ENCODE data around the gene SUN3. TPM values are rescaled to one million over a fixed set of nuclear protein-coding genes. Genes with fewer than 3 reads are reported as not detected.

SUN3 gene
- total and polyA plus RNA-seq, 7 donors = 0.16 TPM; not detected in 6

DNA sequence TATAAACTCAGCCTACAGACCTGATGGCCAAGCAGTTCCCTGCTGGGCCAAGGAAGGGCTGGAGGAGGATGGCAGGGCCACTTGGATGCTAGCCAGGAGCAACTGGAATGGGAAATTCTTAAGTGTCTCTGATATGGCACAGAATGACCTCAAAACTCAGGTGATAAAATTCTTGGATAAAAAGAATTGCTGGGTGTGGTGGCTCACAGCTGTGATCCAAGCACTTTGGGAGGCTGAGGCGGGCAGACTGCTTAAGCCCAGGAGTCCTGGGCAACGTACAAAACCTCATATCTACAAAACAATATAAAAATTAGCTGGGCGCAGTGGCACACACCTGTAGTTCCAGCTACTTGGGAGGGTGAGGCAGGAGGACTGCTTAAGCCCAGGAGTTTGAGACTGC lies 66.6 kb downstream of the SUN3 start:
- H3K27me3 ChIP-seq = no peaks in the 10 kb centered on the region
- H3K4me1 ChIP-seq = no peaks in the 10 kb centered on the region
- no peak for DNase-seq
- TF ChIP-seq POLR2AphosphoS5 (IDR thresholded peaks at IDR 0.05) (no peak), EP300 (IDR thresholded peaks at IDR 0.05) (no peak), POLR2A (IDR thresholded peaks at IDR 0.05) (no peak)
- TF ChIP-seq, protein P1, sequence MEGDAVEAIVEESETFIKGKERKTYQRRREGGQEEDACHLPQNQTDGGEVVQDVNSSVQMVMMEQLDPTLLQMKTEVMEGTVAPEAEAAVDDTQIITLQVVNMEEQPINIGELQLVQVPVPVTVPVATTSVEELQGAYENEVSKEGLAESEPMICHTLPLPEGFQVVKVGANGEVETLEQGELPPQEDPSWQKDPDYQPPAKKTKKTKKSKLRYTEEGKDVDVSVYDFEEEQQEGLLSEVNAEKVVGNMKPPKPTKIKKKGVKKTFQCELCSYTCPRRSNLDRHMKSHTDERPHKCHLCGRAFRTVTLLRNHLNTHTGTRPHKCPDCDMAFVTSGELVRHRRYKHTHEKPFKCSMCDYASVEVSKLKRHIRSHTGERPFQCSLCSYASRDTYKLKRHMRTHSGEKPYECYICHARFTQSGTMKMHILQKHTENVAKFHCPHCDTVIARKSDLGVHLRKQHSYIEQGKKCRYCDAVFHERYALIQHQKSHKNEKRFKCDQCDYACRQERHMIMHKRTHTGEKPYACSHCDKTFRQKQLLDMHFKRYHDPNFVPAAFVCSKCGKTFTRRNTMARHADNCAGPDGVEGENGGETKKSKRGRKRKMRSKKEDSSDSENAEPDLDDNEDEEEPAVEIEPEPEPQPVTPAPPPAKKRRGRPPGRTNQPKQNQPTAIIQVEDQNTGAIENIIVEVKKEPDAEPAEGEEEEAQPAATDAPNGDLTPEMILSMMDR (IDR thresholded peaks at IDR 0.05) = no peak
- H3K4me3 ChIP-seq = no peak overlapping the region
- 16 to 76% methylated on average over 3 of the region's 3 CpGs for WGBS, 2 donors
- intact Hi-C loops (cut with DNase I) = no loop called here
- H3K27ac ChIP-seq = no peak overlapping the region
- no peaks in the 10 kb centered on the region for H3K9me3 ChIP-seq
- peaks cover 30 to 67% (median 46%) of the 10 kb centered on the region in 4 donors for H3K36me3 ChIP-seq

- Histone ChIP-seq H3K4me3 (no peak overlapping the region), H3K36me3 (peaks cover 0 to 47% (median 5%) of the 10 kb centered on the region in 4 donors), H3K4me1 (no peaks in the 10 kb centered on the region), H3K27ac (no peak overlapping the region), H3K27me3 (no peaks in the 10 kb centered on the region), H3K9me3 (no peaks in the 10 kb centered on the region)
- TF ChIP-seq, protein P1 (IDR thresholded peaks at IDR 0.05) = no peak
- no peak for TF ChIP-seq POLR2A (IDR thresholded peaks at IDR 0.05)
- no peak for TF ChIP-seq EP300 (IDR thresholded peaks at IDR 0.05)
- TF ChIP-seq POLR2AphosphoS5 (IDR thresholded peaks at IDR 0.05) = no peak
- DNase-seq = no peak
- intact Hi-C loops (cut with DNase I) = no loop called here
- 76 to 81% methylated on average over 6 of the region's 6 CpGs for whole genome bisulfite sequencing, 2 donors
These were observed 71.8 kb downstream of the SUN3 start for GRCh38 chr7:47957156-47957555.

DNA sequence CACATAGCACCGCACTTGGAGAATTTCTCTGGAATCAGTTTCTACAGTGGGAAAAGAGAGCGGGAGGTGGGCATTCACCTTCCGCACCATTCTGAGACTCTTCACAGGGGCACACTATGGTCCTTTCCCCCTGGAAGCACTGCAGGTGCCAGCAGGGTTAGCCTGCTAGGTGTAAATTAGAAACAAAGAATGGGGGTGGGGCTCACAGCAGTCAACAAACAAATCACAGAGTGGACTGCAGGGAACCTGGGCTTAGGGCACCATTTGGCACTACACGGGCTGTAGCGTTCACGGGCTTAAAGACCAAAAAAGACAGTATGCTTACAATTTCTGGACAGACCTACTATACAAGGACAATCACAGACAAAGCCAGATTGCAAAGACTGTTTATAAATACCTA lies 72.7 kb downstream of the SUN3 start:
- no peak overlapping the region for H3K4me3 ChIP-seq
- H3K36me3 ChIP-seq = peaks cover 0 to 38% (median 2%) of the 10 kb centered on the region in 4 donors
- intact Hi-C loops (cut with DNase I) = no loop called here
- no peak for DNase-seq
- no peaks in the 10 kb centered on the region for H3K27me3 ChIP-seq
- H3K4me1 ChIP-seq = no peaks in the 10 kb centered on the region
- TF ChIP-seq, protein P1 (IDR thresholded peaks at IDR 0.05) = no peak
- TF ChIP-seq POLR2AphosphoS5 (IDR thresholded peaks at IDR 0.05) (no peak), EP300 (IDR thresholded peaks at IDR 0.05) (no peak), POLR2A (IDR thresholded peaks at IDR 0.05) (no peak)
- WGBS, 2 donors = 89% methylated on average over 6 of the region's 6 CpGs
- H3K27ac ChIP-seq = no peak overlapping the region
- H3K9me3 ChIP-seq = no peaks in the 10 kb centered on the region

GRCh38 chr7:47954231-47954911 lies 74.5 kb downstream of the SUN3 start:
- Histone ChIP-seq H3K4me3 (no peak overlapping the region), H3K9me3 (no peaks in the 10 kb centered on the region), H3K36me3 (peaks cover 0 to 31% (median 0%) of the 10 kb centered on the region in 4 donors), H3K27me3 (no peaks in the 10 kb centered on the region), H3K27ac (no peak overlapping the region), H3K4me1 (no peaks in the 10 kb centered on the region)
- 90 to 91% methylated on average over 4 of the region's 4 CpGs for WGBS, 2 donors
- DNase-seq = no peak
- TF ChIP-seq EP300 (IDR thresholded peaks at IDR 0.05) (no peak), POLR2AphosphoS5 (IDR thresholded peaks at IDR 0.05) (no peak), POLR2A (IDR thresholded peaks at IDR 0.05) (no peak)
- TF ChIP-seq, protein P1 (IDR thresholded peaks at IDR 0.05) = no peak
- intact Hi-C loops (cut with DNase I) = no loop called here

DNA sequence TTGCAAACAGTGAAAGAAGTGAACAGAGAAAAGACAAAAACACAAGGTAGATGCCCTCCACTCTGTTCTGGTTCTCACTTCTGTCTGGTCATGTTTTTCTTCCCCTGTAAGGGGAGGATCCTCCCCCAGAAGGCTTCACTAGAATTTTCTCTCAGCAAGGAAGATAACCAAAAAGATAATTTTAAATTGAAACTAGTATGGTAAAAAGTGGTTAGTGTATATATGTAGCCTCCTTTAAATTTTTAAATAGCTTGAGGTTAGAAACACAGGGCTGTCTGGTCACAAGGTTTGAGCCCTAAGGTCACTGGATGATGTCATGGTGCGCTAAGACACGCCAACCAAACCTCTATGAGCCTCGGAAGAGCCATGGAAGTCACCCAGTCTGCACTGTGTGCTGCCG lies 75.1 kb downstream of the SUN3 start:
- intact Hi-C loops (cut with DNase I) = no loop called here
- no peak overlapping the region for H3K27ac ChIP-seq
- no peaks in the 10 kb centered on the region for H3K9me3 ChIP-seq
- WGBS, 2 donors = 90 to 93% methylated on average over 4 of the region's 4 CpGs
- H3K4me1 ChIP-seq = no peaks in the 10 kb centered on the region
- DNase-seq = no peak
- H3K4me3 ChIP-seq = no peak overlapping the region
- TF ChIP-seq POLR2AphosphoS5 (IDR thresholded peaks at IDR 0.05) = no peak
- no peak for TF ChIP-seq EP300 (IDR thresholded peaks at IDR 0.05)
- TF ChIP-seq, protein P1 (IDR thresholded peaks at IDR 0.05) = no peak
- no peak for TF ChIP-seq POLR2A (IDR thresholded peaks at IDR 0.05)
- H3K27me3 ChIP-seq = no peaks in the 10 kb centered on the region
- H3K36me3 ChIP-seq = peaks cover 0 to 31% (median 0%) of the 10 kb centered on the region in 4 donors
